Fibroblast of skin of scalp (primary cell): ENCODE measurements around the gene KLHDC4.
"Not testable (repeated sequence)": the region's sequence is repeated elsewhere in the genome, so short reads cannot be mapped to it uniquely, and the experiment has no call there.

Experiments used
- DNase-seq: peaks from one replicate; pipeline ENCODE4 v3.0.0-alpha.2; 2013

The KLHDC4 gene

DNA sequence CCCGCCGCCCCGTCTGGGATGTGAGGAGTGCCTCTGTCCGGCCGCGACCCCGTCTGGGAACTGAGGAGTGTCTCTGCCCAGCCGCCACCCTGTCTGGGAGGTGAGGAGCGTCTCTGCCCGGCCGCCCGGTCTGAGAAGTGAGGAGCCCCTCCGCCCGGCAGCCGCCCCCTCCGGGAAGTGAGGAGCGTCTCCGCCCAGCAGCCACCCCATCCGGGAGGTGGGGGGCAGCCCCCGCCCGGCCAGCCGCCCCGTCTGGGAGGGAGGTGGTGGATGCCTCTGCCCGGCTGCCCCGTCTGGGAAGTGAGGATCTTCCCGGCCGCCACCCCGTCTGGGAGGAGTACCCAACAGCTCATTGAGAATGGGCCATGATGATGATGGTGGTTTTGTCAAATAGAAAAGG is 47.0 kb downstream of the KLHDC4 start:
- not testable (repeated sequence) for DNase-seq

- peak; percentile 31 for DNase-seq
Measured at GRCh38 chr16:87715658-87716057, 50.1 kb downstream of the KLHDC4 start.

GRCh38 chr16:87715231-87715630 is 50.6 kb downstream of the KLHDC4 start:
- no peak for DNase-seq

GRCh38 chr16:87713451-87714229 is 52.1 kb downstream of the KLHDC4 start:
- no peak for DNase-seq

- no peak for DNase-seq
Measured at GRCh38 chr16:87712184-87712762, 53.5 kb downstream of the KLHDC4 start.

GRCh38 chr16:87710887-87711286 is 54.9 kb downstream of the KLHDC4 start:
- DNase-seq, result no peak

DNA sequence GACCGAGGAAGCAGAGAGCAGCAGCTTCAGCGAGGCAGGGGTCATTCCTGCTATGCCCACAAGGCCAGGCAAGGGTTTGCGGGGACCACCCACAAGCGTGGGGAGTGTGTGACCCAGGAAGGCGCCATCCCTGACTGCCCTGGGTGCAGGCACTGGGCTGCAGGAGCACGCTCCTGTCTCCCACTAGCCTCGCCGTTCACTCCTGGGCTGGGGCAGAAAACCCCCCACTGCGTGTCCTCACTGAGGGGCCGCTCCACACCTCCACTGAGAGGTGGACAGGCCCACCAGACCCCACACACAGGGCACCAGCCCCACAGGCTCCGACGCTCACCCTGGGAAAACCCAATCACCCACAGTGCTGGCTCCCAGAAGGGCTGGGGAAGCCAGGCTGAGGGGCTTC is 56.1 kb downstream of the KLHDC4 start:
- no peak for DNase-seq

DNA sequence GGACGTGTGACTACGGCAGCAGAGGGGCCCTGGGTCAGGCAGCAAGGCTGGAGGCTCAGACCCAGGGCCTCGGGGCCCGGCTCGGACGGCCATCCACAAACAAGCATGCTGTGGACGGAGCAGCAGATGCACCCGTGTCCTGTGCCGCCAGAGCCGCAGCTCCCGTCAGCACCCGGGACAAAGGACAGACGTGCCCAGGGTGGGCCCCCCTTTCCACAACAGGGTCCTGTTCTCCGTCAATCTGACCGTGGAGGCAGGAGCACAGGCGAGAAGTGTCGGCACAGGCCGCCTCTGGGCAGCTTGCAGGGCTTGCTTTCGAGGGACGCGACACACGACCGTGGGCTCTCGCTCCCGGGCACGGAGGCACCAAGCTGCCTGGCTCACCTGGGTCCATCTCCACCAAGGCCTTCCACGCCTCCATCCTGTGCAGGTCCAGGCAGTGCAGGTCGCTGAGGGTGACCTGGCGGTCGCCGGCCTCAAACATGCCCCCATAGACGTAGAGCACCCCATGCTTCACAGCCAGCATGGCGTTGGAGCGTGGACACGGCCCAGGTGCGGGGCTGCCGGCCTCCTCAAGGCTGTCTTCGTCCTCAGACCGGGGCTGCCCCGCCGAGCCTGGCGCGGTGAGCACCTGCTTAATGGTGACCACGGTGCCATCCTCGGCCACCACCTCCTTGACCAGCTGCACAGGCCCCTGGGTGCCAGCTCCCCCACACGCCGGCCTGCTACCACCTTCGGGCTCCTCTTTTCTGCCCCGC is 56.7 kb downstream of the KLHDC4 start:
- no peak for DNase-seq

- DNase-seq, result no peak
Measured at GRCh38 chr16:87707714-87708580, 57.8 kb downstream of the KLHDC4 start.

- no peak for DNase-seq
Measured at GRCh38 chr16:87707097-87707496, 58.7 kb downstream of the KLHDC4 start.

- DNase-seq, result no peak
Measured at GRCh38 chr16:87706278-87707000, 59.3 kb downstream of the KLHDC4 start.

- DNase-seq, result no peak
Measured at GRCh38 chr16:87705771-87706277, 60.0 kb downstream of the KLHDC4 start.

DNA sequence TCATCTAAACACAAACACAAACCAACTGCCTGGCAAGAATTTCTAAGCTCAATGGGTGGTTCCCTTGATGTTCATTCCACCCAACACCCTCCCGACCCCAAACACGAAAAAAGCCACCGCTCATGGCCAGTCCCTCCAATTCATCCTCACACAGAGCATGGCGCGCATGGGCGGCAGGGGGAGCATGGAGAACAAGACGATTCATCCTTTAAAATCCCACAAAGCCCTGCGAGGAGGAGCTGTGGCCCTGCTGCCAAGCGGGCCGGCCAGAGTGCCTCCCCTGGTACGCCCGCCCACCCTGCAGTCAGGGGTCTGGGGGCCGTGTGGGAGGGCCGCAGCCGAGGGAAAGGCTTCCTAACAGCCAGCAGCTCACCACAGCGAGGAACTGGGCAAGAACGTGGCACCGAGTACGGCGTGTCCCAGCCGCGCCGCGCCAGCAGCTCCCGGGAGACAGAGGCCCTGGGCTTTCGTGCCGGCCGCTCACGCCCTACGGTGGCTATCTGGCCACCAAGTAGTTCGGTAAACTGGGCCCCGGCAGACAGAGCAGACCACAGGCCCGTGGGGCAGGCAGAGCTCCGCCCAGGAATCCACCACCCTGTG is 60.9 kb downstream of the KLHDC4 start:
- DNase-seq, result no peak

DNA sequence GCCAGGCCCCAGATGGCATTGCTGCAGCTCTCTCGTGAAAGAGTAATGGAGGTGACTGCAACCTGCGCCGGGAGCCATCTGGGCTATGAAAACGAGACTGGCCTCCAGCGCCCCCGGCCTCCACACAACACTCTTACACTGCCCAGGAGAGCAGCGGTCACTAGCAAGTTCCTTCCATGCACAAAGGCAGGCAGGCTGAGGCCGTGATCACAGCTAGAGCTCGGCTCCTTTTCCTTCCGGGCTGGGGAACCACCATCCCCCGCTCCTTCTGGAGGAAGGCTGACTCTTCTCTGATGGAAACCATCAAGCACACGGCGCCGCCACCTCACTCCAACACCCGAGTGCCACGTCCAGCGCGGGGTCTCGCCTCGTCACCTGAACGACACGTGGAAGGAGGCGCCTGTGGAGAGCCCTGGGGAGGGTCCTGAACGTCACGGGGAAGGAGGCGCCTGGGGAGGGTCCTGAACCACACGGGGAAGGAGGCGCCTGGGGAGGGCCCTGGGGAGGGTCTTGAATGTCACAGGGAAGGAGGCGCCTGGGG is 61.9 kb downstream of the KLHDC4 start:
- no peak for DNase-seq

- DNase-seq, result no peak
Measured at GRCh38 chr16:87703071-87703470, 62.7 kb downstream of the KLHDC4 start.

- DNase-seq, result peak; percentile 15
Measured at GRCh38 chr16:87702325-87702811, 63.4 kb downstream of the KLHDC4 start.

- no peak for DNase-seq
Measured at GRCh38 chr16:87701505-87701921, 64.3 kb downstream of the KLHDC4 start.

DNA sequence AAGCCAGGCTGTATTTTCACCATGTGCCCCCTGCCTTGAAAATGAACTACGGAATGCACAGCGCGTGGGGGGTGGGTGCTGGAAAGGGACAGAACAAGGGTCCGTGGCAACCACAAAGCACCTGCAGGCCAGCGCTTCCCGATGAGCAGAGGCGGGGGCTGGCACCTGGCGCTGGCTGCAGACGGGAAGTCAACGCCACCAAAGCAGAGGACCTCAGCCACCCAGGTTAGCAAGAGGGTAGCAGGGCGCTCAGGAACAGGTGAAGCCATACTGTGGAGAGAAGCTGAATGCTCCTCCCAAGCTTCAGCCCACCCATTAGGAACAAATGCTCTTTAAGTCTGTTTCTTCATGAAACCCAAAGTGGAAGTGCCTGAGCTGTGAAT is 64.7 kb downstream of the KLHDC4 start:
- DNase-seq, result no peak

GRCh38 chr16:87700406-87701077 is 65.2 kb downstream of the KLHDC4 start:
- no peak for DNase-seq

- no peak for DNase-seq
Measured at GRCh38 chr16:87698676-87699199, 67.0 kb downstream of the KLHDC4 start.
